ENCODE measurements around the gene SEMA4D.

SEMA4D gene

GRCh38 chr9:89379508-89380115 lies 118.3 kb downstream of the SEMA4D start:
- Histone ChIP-seq H3K27me3 (ENCODE audit: insufficient read depth, low read length, poor library complexity, severe bottlenecking) (no peaks in the 10 kb centered on the region), H3K9me3 (ENCODE audit: insufficient read depth, low read depth, low read length) (no peaks in the 10 kb centered on the region), H2AFZ (ENCODE audit: low read length) (no peak overlapping the region), H3K79me2 (ENCODE audit: insufficient read depth, low read length) (no peaks in the 10 kb centered on the region), H3F3A (ENCODE audit: low read depth) (peaks cover 16% of the 10 kb centered on the region), H3K36me3 (ENCODE audit: insufficient read depth, low read length) (peaks cover 81% of the 10 kb centered on the region), H3K9ac (ENCODE audit: low read depth, low read length, poor library complexity, severe bottlenecking) (no peak overlapping the region), H3K9me2 (replicated peaks; ENCODE audit: low read depth, low read length) (no peaks in the 10 kb centered on the region), H3K4me2 (ENCODE audit: low read depth, low read length, poor library complexity, severe bottlenecking) (no peak overlapping the region), H4K20me1 (ENCODE audit: insufficient read depth, low read length, poor library complexity, severe bottlenecking) (peaks cover 10% of the 10 kb centered on the region), H3K4me3 (ENCODE audit: low read length, poor library complexity, severe bottlenecking) (no peak overlapping the region), H3K4me1 (ENCODE audit: insufficient read depth, low read length, poor library complexity, severe bottlenecking) (peaks cover 21% of the 10 kb centered on the region)
- TF ChIP-seq, protein P1, sequence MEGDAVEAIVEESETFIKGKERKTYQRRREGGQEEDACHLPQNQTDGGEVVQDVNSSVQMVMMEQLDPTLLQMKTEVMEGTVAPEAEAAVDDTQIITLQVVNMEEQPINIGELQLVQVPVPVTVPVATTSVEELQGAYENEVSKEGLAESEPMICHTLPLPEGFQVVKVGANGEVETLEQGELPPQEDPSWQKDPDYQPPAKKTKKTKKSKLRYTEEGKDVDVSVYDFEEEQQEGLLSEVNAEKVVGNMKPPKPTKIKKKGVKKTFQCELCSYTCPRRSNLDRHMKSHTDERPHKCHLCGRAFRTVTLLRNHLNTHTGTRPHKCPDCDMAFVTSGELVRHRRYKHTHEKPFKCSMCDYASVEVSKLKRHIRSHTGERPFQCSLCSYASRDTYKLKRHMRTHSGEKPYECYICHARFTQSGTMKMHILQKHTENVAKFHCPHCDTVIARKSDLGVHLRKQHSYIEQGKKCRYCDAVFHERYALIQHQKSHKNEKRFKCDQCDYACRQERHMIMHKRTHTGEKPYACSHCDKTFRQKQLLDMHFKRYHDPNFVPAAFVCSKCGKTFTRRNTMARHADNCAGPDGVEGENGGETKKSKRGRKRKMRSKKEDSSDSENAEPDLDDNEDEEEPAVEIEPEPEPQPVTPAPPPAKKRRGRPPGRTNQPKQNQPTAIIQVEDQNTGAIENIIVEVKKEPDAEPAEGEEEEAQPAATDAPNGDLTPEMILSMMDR (conservative IDR thresholded peaks at IDR 0.05; ENCODE audit: low read length) = no peak
- TF ChIP-seq EZH2phosphoT487 (IDR thresholded peaks at IDR 0.05; ENCODE audit: borderline replicate concordance) = no peak

DNA sequence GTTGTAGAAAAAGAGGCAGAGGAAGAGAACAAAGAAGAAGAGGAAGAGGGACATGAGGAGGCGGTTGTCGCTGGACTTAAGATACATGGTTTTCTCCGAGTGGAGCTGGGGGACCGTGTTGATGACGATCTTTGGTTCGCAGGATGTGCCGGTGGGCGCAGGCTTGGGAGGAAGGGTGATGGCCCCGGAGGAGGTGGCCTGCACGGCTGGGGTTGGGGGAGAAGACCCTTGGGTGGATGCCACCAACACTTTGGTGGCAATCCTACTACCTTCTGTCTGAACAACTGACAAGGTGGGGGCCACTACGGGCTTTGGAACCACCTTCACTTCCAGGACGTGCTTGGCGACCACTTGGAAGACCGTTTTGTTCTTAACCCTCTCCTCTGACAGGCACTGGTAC lies 118.9 kb downstream of the SEMA4D start:
- H3K4me2 ChIP-seq (ENCODE audit: low read depth, low read length, poor library complexity, severe bottlenecking) = no peak overlapping the region
- no peaks in the 10 kb centered on the region for H3K9me3 ChIP-seq (ENCODE audit: insufficient read depth, low read depth, low read length)
- H3K9me2 ChIP-seq (replicated peaks; ENCODE audit: low read depth, low read length) = no peaks in the 10 kb centered on the region
- H3K27me3 ChIP-seq (ENCODE audit: insufficient read depth, low read length, poor library complexity, severe bottlenecking) = no peaks in the 10 kb centered on the region
- H3K4me1 ChIP-seq (ENCODE audit: insufficient read depth, low read length, poor library complexity, severe bottlenecking) = peaks cover 26% of the 10 kb centered on the region
- peaks cover 10% of the 10 kb centered on the region for H4K20me1 ChIP-seq (ENCODE audit: insufficient read depth, low read length, poor library complexity, severe bottlenecking)
- H3K9ac ChIP-seq (ENCODE audit: low read depth, low read length, poor library complexity, severe bottlenecking) = no peak overlapping the region
- H3K4me3 ChIP-seq (ENCODE audit: low read length, poor library complexity, severe bottlenecking) = no peak overlapping the region
- H2AFZ ChIP-seq (ENCODE audit: low read length) = no peak overlapping the region
- TF ChIP-seq EZH2phosphoT487 (IDR thresholded peaks at IDR 0.05; ENCODE audit: borderline replicate concordance) = no peak
- TF ChIP-seq, protein P1 (conservative IDR thresholded peaks at IDR 0.05; ENCODE audit: low read length) = no peak
- H3K36me3 ChIP-seq (ENCODE audit: insufficient read depth, low read length) = peaks cover 75% of the 10 kb centered on the region
- peaks cover 16% of the 10 kb centered on the region for H3F3A ChIP-seq (ENCODE audit: low read depth)
- no peaks in the 10 kb centered on the region for H3K79me2 ChIP-seq (ENCODE audit: insufficient read depth, low read length)

- H3K4me3 ChIP-seq (ENCODE audit: low read length, poor library complexity, severe bottlenecking) = no peak overlapping the region
- H4K20me1 ChIP-seq (ENCODE audit: insufficient read depth, low read length, poor library complexity, severe bottlenecking) = peaks cover 10% of the 10 kb centered on the region
- H3K9ac ChIP-seq (ENCODE audit: low read depth, low read length, poor library complexity, severe bottlenecking) = no peak overlapping the region
- H3K36me3 ChIP-seq (ENCODE audit: insufficient read depth, low read length) = peaks cover 70% of the 10 kb centered on the region
- H3K9me2 ChIP-seq (replicated peaks; ENCODE audit: low read depth, low read length) = no peaks in the 10 kb centered on the region
- no peak overlapping the region for H2AFZ ChIP-seq (ENCODE audit: low read length)
- no peaks in the 10 kb centered on the region for H3K79me2 ChIP-seq (ENCODE audit: insufficient read depth, low read length)
- H3K4me1 ChIP-seq (ENCODE audit: insufficient read depth, low read length, poor library complexity, severe bottlenecking) = peaks cover 31% of the 10 kb centered on the region
- H3K9me3 ChIP-seq (ENCODE audit: insufficient read depth, low read depth, low read length) = no peaks in the 10 kb centered on the region
- peaks cover 16% of the 10 kb centered on the region for H3F3A ChIP-seq (ENCODE audit: low read depth)
- TF ChIP-seq, protein P1 (conservative IDR thresholded peaks at IDR 0.05; ENCODE audit: low read length) = no peak
- no peak for TF ChIP-seq EZH2phosphoT487 (IDR thresholded peaks at IDR 0.05; ENCODE audit: borderline replicate concordance)
- H3K27me3 ChIP-seq (ENCODE audit: insufficient read depth, low read length, poor library complexity, severe bottlenecking) = no peaks in the 10 kb centered on the region
- no peak overlapping the region for H3K4me2 ChIP-seq (ENCODE audit: low read depth, low read length, poor library complexity, severe bottlenecking)
Measured at GRCh38 chr9:89378541-89378940, 119.4 kb downstream of the SEMA4D start.
